Caco-2 (cell line): ENCODE results near the gene CORIN. TPM values are rescaled to one million over a fixed set of nuclear protein-coding genes. Genes with fewer than 3 reads are reported as not detected.

ENCODE experiments used
- BruUV-seq: library from RNA; stranded (reverse); fragments of 400-500 nt; replicated peaks from 2 replicates; lab custom pipeline; 2021; lab: Mats Ljungman, UMichigan
- CTCF ChIA-PET: fragments of 300-600 bp; sonication (Branson Sonifier 250); formaldehyde crosslinking; loops from one replicate; lab custom pipeline; 2022; ENCODE audit warnings: antibody characterized with exemption; lab: Charles Lee
- POLR2A ChIA-PET: fragments of 300-600 bp; sonication (Branson Sonifier 250); formaldehyde crosslinking; loops from one replicate; lab custom pipeline; 2022; ENCODE audit warnings: antibody characterized with exemption; lab: Charles Lee
- DNase-seq, 2 experiments: peaks; one replicate each; pipeline versions ENCODE4 v3.0.0 to v3.0.0-alpha.2; 2020 to 2022
- H3K27me3 ChIP-seq: replicated peaks from 2 replicates; pipeline ENCODE4 v1.6.0; 2011; ENCODE audit warnings: low read length; ENCODE audit not compliant: control insufficient read depth, insufficient read depth
- H3K36me3 ChIP-seq: 2 replicates; pipeline ENCODE4 v1.5.1; 2011; ENCODE audit warnings: low read length; ENCODE audit not compliant: control insufficient read depth, insufficient read depth
- H3K4me1 ChIP-seq: fragments of 250-450 bp; sonication (Bioruptor Pico); 2 replicates; pipeline ENCODE4 v1.5.1; 2020; ENCODE audit warnings: mild to moderate bottlenecking
- H3K4me3 ChIP-seq: 2 replicates; pipeline ENCODE4 v1.5.1; 2011; ENCODE audit warnings: low read depth, mild to moderate bottlenecking, control low read depth, low read length
- H3K9me3 ChIP-seq: fragments of 250-450 bp; sonication (Bioruptor Pico); 2 replicates; pipeline ENCODE4 v1.5.1; 2020; ENCODE audit warnings: mild to moderate bottlenecking, moderate library complexity
- H3K27ac Mint-ChIP-seq: one replicate; pipeline ENCODE4 v1.8.0; 2022; ENCODE audit warnings: mixed read lengths; ENCODE audit not compliant: unreplicated experiment
- H3K27me3 Mint-ChIP-seq: one replicate; pipeline ENCODE4 v1.8.0; 2022; ENCODE audit warnings: mixed read lengths; ENCODE audit not compliant: insufficient read depth, unreplicated experiment
- H3K36me3 Mint-ChIP-seq: one replicate; pipeline ENCODE4 v1.8.0; 2022; ENCODE audit warnings: mild to moderate bottlenecking, mixed read lengths; ENCODE audit not compliant: insufficient read depth, unreplicated experiment
- H3K4me1 Mint-ChIP-seq: one replicate; pipeline ENCODE4 v1.8.0; 2022; ENCODE audit warnings: low read depth, mixed read lengths; ENCODE audit not compliant: unreplicated experiment
- H3K4me3 Mint-ChIP-seq: one replicate; pipeline ENCODE4 v1.8.0; 2022; ENCODE audit warnings: mild to moderate bottlenecking, moderate library complexity, mixed read lengths; ENCODE audit not compliant: unreplicated experiment
- H3K9me3 Mint-ChIP-seq: one replicate; pipeline ENCODE4 v1.8.0; 2022; ENCODE audit warnings: mixed read lengths; ENCODE audit not compliant: unreplicated experiment
- CTCF ChIP-seq, 2 experiments: fragments of 200-600 bp in 1 of 2; IDR thresholded peaks; 1 replicate in 1 of 2; 2 replicates in 1 of 2; pipeline versions ENCODE4 v1.5.1 to v1.8.0; 2011 to 2022; ENCODE audit warnings: antibody characterized with exemption in 1 of 2, control low read depth in 1 of 2, inconsistent platforms in 1 of 2, low read depth in 1 of 2, low read length in 1 of 2, mild to moderate bottlenecking in 1 of 2, moderate library complexity in 1 of 2; ENCODE audit not compliant: insufficient read depth in 1 of 2, severe bottlenecking in 1 of 2, unreplicated experiment in 1 of 2
- intact Hi-C: fragments of 100-400 bp; cut with micrococcal nuclease; formaldehyde crosslinking; loops from one replicate; pipeline ENCODE4 v1.10.0; 2022; ENCODE audit not compliant: unreplicated experiment
- total RNA-seq: library from RNA; stranded (reverse); gene quantifications from 2 replicates; pipeline ENCODE4 v1.2.3, GENCODE V29; 2022

CORIN gene
- total RNA-seq, 1 experiment from 2014 or later, result 0.27 TPM

GRCh38 chr4:47752214-47752613 is 85.7 kb downstream of the CORIN start:
- Mint-ChIP-seq H3K9me3 (peaks cover 16% of the 10 kb centered on the region), H3K36me3 (no peaks in the 10 kb centered on the region), H3K4me3 (no peak overlapping the region), H3K27ac (no peak overlapping the region), H3K4me1 (no peaks in the 10 kb centered on the region), H3K27me3 (peaks cover 3% of the 10 kb centered on the region)
- no peak for TF ChIP-seq CTCF (IDR thresholded peaks at IDR 0.05; ENCODE audit: insufficient read depth in 1 of 2, low read depth in 1 of 2, low read length in 1 of 2, severe bottlenecking in 1 of 2, unreplicated experiment in 1 of 2)
- no peaks in the 10 kb centered on the region for H3K27me3 ChIP-seq
- ChIA-PET POLR2A (no interaction called here), CTCF (no interaction called here)
- no peak overlapping the region for H3K4me3 ChIP-seq
- intact Hi-C loops, result no loop called here
- H3K4me1 ChIP-seq, result no peaks in the 10 kb centered on the region; the same call in 1 of the 2 replicates
- no peaks in the 10 kb centered on the region for H3K36me3 ChIP-seq
- DNase-seq, result no peak
- H3K9me3 ChIP-seq, result no peaks in the 10 kb centered on the region; the same call in 1 of the 2 replicates
- BruUV-seq, result no TSS peak

- POLR2A ChIA-PET, result no interaction called here
- H3K36me3 ChIP-seq, result no peaks in the 10 kb centered on the region
- no peaks in the 10 kb centered on the region for H3K4me1 Mint-ChIP-seq
- no TSS peak for BruUV-seq
- no peaks in the 10 kb centered on the region; the same call in 1 of the 2 replicates for H3K9me3 ChIP-seq
- no peaks in the 10 kb centered on the region; the same call in 1 of the 2 replicates for H3K4me1 ChIP-seq
- TF ChIP-seq CTCF (IDR thresholded peaks at IDR 0.05; ENCODE audit: insufficient read depth in 1 of 2, low read depth in 1 of 2, low read length in 1 of 2, severe bottlenecking in 1 of 2, unreplicated experiment in 1 of 2), result no peak
- CTCF ChIA-PET, result no interaction called here
- H3K27ac Mint-ChIP-seq, result no peak overlapping the region
- H3K36me3 Mint-ChIP-seq, result no peaks in the 10 kb centered on the region
- no peak overlapping the region for H3K4me3 Mint-ChIP-seq
- intact Hi-C loops, result no loop called here
- no peaks in the 10 kb centered on the region for H3K27me3 Mint-ChIP-seq
- peaks cover 16% of the 10 kb centered on the region for H3K9me3 Mint-ChIP-seq
- no peak overlapping the region for H3K4me3 ChIP-seq
- DNase-seq, result no peak
- H3K27me3 ChIP-seq, result no peaks in the 10 kb centered on the region
Measured at GRCh38 chr4:47750788-47751187, 87.1 kb downstream of the CORIN start.

GRCh38 chr4:47749858-47750257 is 88.0 kb downstream of the CORIN start:
- BruUV-seq, result no TSS peak
- H3K36me3 ChIP-seq, result no peaks in the 10 kb centered on the region
- peaks cover 16% of the 10 kb centered on the region for H3K9me3 Mint-ChIP-seq
- H3K27me3 ChIP-seq, result no peaks in the 10 kb centered on the region
- H3K9me3 ChIP-seq, result no peaks in the 10 kb centered on the region; the same call in 1 of the 2 replicates
- H3K27ac Mint-ChIP-seq, result no peak overlapping the region
- no peaks in the 10 kb centered on the region for H3K27me3 Mint-ChIP-seq
- intact Hi-C loops, result no loop called here
- no peaks in the 10 kb centered on the region for H3K36me3 Mint-ChIP-seq
- no peaks in the 10 kb centered on the region; the same call in 1 of the 2 replicates for H3K4me1 ChIP-seq
- no peak for DNase-seq
- no peak for TF ChIP-seq CTCF (IDR thresholded peaks at IDR 0.05; ENCODE audit: insufficient read depth in 1 of 2, low read depth in 1 of 2, low read length in 1 of 2, severe bottlenecking in 1 of 2, unreplicated experiment in 1 of 2)
- no peaks in the 10 kb centered on the region for H3K4me1 Mint-ChIP-seq
- POLR2A ChIA-PET, result no interaction called here
- no peak overlapping the region for H3K4me3 Mint-ChIP-seq
- H3K4me3 ChIP-seq, result no peak overlapping the region
- CTCF ChIA-PET, result no interaction called here
